Body of pancreas (tissue), 4 donors: ENCODE data around the gene KRTAP10-1. TPM values are rescaled to one million over a fixed set of nuclear protein-coding genes. Genes with fewer than 3 reads are reported as not detected.
"Not testable (repeated sequence)": the region's sequence is repeated elsewhere in the genome, so short reads cannot be mapped to it uniquely, and the experiment has no call there.

ENCODE experiments used
- ATAC-seq: fragments of 150-250 bp; one replicate; pipeline ENCODE4 v1.9.1; 2016
- DNase-seq, 4 donors: peaks; one replicate each; pipeline ENCODE4 v3.0.0-alpha.2; 2019
- H3K27ac ChIP-seq, 4 donors: fragments of 200-600 bp; sonication (generic); 1 replicate in 3 of 4; 2 replicates in 1 of 4; pipeline versions ENCODE4 v1.5.1 to v1.6.1; 2016 to 2019; ENCODE audit warnings: mild to moderate bottlenecking in 1 of 4, mixed read lengths in 1 of 4, moderate library complexity in 1 of 4
- H3K27me3 ChIP-seq, 2 donors: fragments of 200-600 bp; sonication (generic); one replicate each; pipeline ENCODE4 v1.6.0; 2016; ENCODE audit warnings: mild to moderate bottlenecking in 1 of 2
- H3K36me3 ChIP-seq, 2 donors: fragments of 200-600 bp; sonication (generic); replicated peaks in 1 of 2; 2 replicates each; pipeline ENCODE4 v1.5.1; 2016; ENCODE audit warnings: low read depth in 2 of 2; ENCODE audit not compliant: insufficient read depth in 1 of 2
- H3K4me1 ChIP-seq: fragments of 200-600 bp; sonication (generic); one replicate; pipeline ENCODE4 v1.6.0; 2016
- H3K4me3 ChIP-seq, 2 donors: fragments of 200-600 bp; sonication (generic); 1 replicate in 1 of 2; 2 replicates in 1 of 2; pipeline ENCODE4 v1.5.1; 2016 to 2019
- H3K9me3 ChIP-seq, 3 donors: fragments of 200-600 bp; sonication (generic); 1 replicate in 2 of 3; 2 replicates in 1 of 3; pipeline ENCODE4 v1.5.1; 2016
- POLR2A ChIP-seq, 3 donors: fragments of 450-650 bp; IDR thresholded peaks; one replicate each; pipeline ENCODE4 v1.6.1; 2016; ENCODE audit warnings: antibody characterized with exemption in 3 of 3, mild to moderate bottlenecking in 2 of 3
- WGBS, 2 donors: methylation state at CpG; one replicate each; pipeline ENCODE4 v1.1.5; 2017; 5-methylcytosine and 5-hydroxymethylcytosine counted together
- intact Hi-C: fragments of 100-400 bp; cut with DNase I; formaldehyde crosslinking; loops from one replicate; pipeline ENCODE4 v1.15.1; 2023
- total RNA-seq, 2 donors: library from RNA; depleted of rRNA; stranded (reverse); fragments of >200 nt; gene quantifications; one replicate each; pipeline ENCODE4 v1.1.0, GENCODE V29; 2016
- TF ChIP-seq, protein P1 (sequence below), 7 experiments: fragments of 450-650 bp in 4 of 7; fragments of 200-600 bp in 3 of 7; sonication (generic) in 3 of 7; IDR thresholded peaks; one replicate each; pipeline ENCODE4 v1.5.1; 2016 to 2019; ENCODE audit warnings: antibody characterized with exemption in 7 of 7

The KRTAP10-1 gene
- total RNA-seq, 2 donors from 2014 or later, result not detected

- Histone ChIP-seq H3K27ac (no peak within 1 kb of the TSS), H3K36me3 (no peaks in the 10 kb centered on the region), H3K27me3 (no peaks in the 10 kb centered on the region), H3K4me3 (no peak within 1 kb of the TSS), H3K9me3 (no peaks in the 10 kb centered on the region), H3K4me1 (no peaks in the 10 kb centered on the region)
- ATAC-seq, result no peak
- TF ChIP-seq POLR2A (IDR thresholded peaks at IDR 0.05), result no peak
- TF ChIP-seq, protein P1, sequence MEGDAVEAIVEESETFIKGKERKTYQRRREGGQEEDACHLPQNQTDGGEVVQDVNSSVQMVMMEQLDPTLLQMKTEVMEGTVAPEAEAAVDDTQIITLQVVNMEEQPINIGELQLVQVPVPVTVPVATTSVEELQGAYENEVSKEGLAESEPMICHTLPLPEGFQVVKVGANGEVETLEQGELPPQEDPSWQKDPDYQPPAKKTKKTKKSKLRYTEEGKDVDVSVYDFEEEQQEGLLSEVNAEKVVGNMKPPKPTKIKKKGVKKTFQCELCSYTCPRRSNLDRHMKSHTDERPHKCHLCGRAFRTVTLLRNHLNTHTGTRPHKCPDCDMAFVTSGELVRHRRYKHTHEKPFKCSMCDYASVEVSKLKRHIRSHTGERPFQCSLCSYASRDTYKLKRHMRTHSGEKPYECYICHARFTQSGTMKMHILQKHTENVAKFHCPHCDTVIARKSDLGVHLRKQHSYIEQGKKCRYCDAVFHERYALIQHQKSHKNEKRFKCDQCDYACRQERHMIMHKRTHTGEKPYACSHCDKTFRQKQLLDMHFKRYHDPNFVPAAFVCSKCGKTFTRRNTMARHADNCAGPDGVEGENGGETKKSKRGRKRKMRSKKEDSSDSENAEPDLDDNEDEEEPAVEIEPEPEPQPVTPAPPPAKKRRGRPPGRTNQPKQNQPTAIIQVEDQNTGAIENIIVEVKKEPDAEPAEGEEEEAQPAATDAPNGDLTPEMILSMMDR (IDR thresholded peaks at IDR 0.05), result no peak
- intact Hi-C loops, result no loop called here
- 50 to 53% methylated on average over 4 to 5 of the region's 5 CpGs for WGBS, 2 donors
- no peak for DNase-seq
Observed at GRCh38 chr21:44558695-44559094, 18.7 kb upstream of the KRTAP10-1 start, which contains the start of gene KRTAP10-3. TSS of gene KRTAP10-3 (minus strand) at chr21:44558795. CDS start at chr21:44558715, 80 bp downstream.

DNA sequence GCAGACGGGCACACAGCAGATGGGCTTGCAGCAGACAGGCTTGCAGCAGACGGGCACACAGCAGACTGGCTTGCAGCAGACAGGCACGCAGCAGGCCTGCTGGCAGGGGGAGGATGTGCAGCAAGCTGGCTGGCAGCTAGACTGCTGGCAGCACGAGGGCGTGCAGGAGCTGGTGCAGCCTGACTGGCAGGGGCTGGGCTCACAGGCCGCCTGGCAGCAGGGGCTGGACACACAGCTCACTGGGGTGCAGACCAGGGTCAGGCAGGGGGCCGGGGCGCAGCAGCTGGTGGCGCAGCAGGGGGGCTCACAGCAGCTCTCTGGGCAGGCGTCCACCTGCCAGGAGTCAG, 18.3 kb upstream of the KRTAP10-1 start:
- DNase-seq, H3K4me1 ChIP-seq, intact Hi-C loops, ATAC-seq, H3K9me3 ChIP-seq, H3K4me3 ChIP-seq, H3K36me3 ChIP-seq, H3K27ac ChIP-seq, H3K27me3 ChIP-seq: not testable (repeated sequence)
- 0 to 50% methylated on average over 2 to 7 of the region's 10 CpGs for WGBS, 2 donors

- DNase-seq, result no peak
- Histone ChIP-seq H3K36me3 (no peaks in the 10 kb centered on the region), H3K27ac (no peak overlapping the region), H3K4me3 (no peak overlapping the region), H3K9me3 (no peaks in the 10 kb centered on the region), H3K27me3 (no peaks in the 10 kb centered on the region), H3K4me1 (no peaks in the 10 kb centered on the region)
- no peak for ATAC-seq
- 31 to 40% methylated on average over 26 to 30 of the region's 30 CpGs for WGBS, 2 donors
- TF ChIP-seq, protein P1 (IDR thresholded peaks at IDR 0.05), result no peak
- no peak for TF ChIP-seq POLR2A (IDR thresholded peaks at IDR 0.05)
- intact Hi-C loops, result no loop called here
Observed at GRCh38 chr21:44557491-44558328, 17.7 kb upstream of the KRTAP10-1 start.

- no peaks in the 10 kb centered on the region for H3K36me3 ChIP-seq
- no peaks in the 10 kb centered on the region for H3K9me3 ChIP-seq
- WGBS, 2 donors, result 52 to 56% methylated on average over 9 of the region's 9 CpGs
- TF ChIP-seq, protein P1 (IDR thresholded peaks at IDR 0.05), result no peak
- TF ChIP-seq POLR2A (IDR thresholded peaks at IDR 0.05), result no peak
- DNase-seq (no peak), ATAC-seq (no peak)
- H3K4me3 ChIP-seq, result no peak overlapping the region
- H3K27me3 ChIP-seq, result no peaks in the 10 kb centered on the region
- no peaks in the 10 kb centered on the region for H3K4me1 ChIP-seq
- H3K27ac ChIP-seq, result no peak overlapping the region
- intact Hi-C loops, result no loop called here
Observed at GRCh38 chr21:44556879-44557278, 16.9 kb upstream of the KRTAP10-1 start.

- no peaks in the 10 kb centered on the region for H3K27me3 ChIP-seq
- no peaks in the 10 kb centered on the region for H3K36me3 ChIP-seq
- WGBS, 2 donors, result 65 to 75% methylated on average over 9 to 13 of the region's 13 CpGs
- no peaks in the 10 kb centered on the region for H3K9me3 ChIP-seq
- DNase-seq (no peak), ATAC-seq (no peak)
- no peak for TF ChIP-seq POLR2A (IDR thresholded peaks at IDR 0.05)
- TF ChIP-seq, protein P1 (IDR thresholded peaks at IDR 0.05), result no peak
- no peak overlapping the region for H3K4me3 ChIP-seq
- H3K4me1 ChIP-seq, result no peaks in the 10 kb centered on the region
- H3K27ac ChIP-seq, result no peak overlapping the region
- intact Hi-C loops, result no loop called here
Observed at GRCh38 chr21:44555200-44555875, 15.3 kb upstream of the KRTAP10-1 start.
